Measurements from ENCODE around the gene NOTCH1. TPM values are rescaled to one million over a fixed set of nuclear protein-coding genes. Genes with fewer than 3 reads are reported as not detected.

The NOTCH1 gene
- total RNA-seq, 1 donor from 2014 or later: 26.6 TPM

GRCh38 chr9:136558373-136558772, 12.5 kb upstream of the NOTCH1 start:
- CTCF ChIA-PET: no interaction called here
- POLR2A ChIA-PET: interaction anchor here (0.7 kb wide), 1 partner anchor 54 kb away, joined by 3 read pairs; no protein-coding TSS in a partner anchor
- peak; percentile 58 for ATAC-seq (ENCODE audit: low read depth)

GRCh38 chr9:136557036-136557435, 11.2 kb upstream of the NOTCH1 start:
- intact Hi-C loops (cut with micrococcal nuclease): no loop called here
- no peak for DNase-seq
- ChIA-PET POLR2A (interaction anchor here (0.6 kb wide), 1 partner anchor 510 kb away, joined by 7 read pairs; no protein-coding TSS in a partner anchor), CTCF (no interaction called here)
- Mint-ChIP-seq H3K4me1 (peaks cover 20% of the 10 kb centered on the region), H3K9me3 (peaks cover 5% of the 10 kb centered on the region), H3K27ac (no peak overlapping the region), H3K36me3 (ENCODE audit: low read depth) (no peaks in the 10 kb centered on the region), H3K4me3 (no peak overlapping the region), H3K27me3 (no peaks in the 10 kb centered on the region)
- ATAC-seq (ENCODE audit: low read depth): no peak
- TF ChIP-seq CTCF (IDR thresholded peaks at IDR 0.05): no peak

More at GRCh38 chr9:136558373-136558772, 12.5 kb upstream of the NOTCH1 start:
- DNase-seq: no peak
- intact Hi-C loops (cut with micrococcal nuclease): no loop called here
- no peaks in the 10 kb centered on the region for H3K27me3 Mint-ChIP-seq
- peaks cover 5% of the 10 kb centered on the region for H3K9me3 Mint-ChIP-seq
- no peak overlapping the region for H3K27ac Mint-ChIP-seq
- no peak overlapping the region for H3K4me3 Mint-ChIP-seq
- H3K36me3 Mint-ChIP-seq (ENCODE audit: low read depth): no peaks in the 10 kb centered on the region
- peaks cover 13% of the 10 kb centered on the region for H3K4me1 Mint-ChIP-seq
- no peak for TF ChIP-seq CTCF (IDR thresholded peaks at IDR 0.05)

DNA sequence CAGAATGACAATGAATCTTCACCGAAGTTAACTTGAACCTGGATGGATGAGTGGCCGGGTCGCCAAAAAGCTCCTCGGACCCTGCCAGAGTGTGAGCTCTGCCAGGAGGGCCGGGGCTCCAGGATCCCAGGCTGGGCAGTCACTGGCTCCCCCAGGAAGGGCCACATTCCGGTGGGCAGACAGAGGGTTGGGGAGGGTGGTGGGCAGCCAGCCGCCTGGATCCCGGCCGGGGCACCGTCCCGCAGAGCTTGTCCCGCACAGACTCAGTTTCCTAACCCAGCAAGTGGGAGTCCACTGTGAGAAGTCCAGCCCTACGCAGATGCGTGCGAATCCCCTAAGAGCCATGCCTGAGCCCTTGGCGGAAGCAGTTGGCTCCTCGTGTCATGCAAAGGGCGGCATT, 10.3 kb upstream of the NOTCH1 start:
- no peak overlapping the region for H3K4me3 Mint-ChIP-seq
- H3K9me3 Mint-ChIP-seq: peaks cover 5% of the 10 kb centered on the region
- no peaks in the 10 kb centered on the region for H3K36me3 Mint-ChIP-seq (ENCODE audit: low read depth)
- POLR2A ChIA-PET: interaction anchor here (0.6 kb wide), 1 partner anchor 511 kb away, joined by 7 read pairs; no protein-coding TSS in a partner anchor
- DNase-seq (no peak), ATAC-seq (ENCODE audit: low read depth) (no peak)
- CTCF ChIA-PET: no interaction called here
- no peak overlapping the region for H3K27ac Mint-ChIP-seq
- peaks cover 28% of the 10 kb centered on the region for H3K4me1 Mint-ChIP-seq
- intact Hi-C loops (cut with micrococcal nuclease): no loop called here
- no peaks in the 10 kb centered on the region for H3K27me3 Mint-ChIP-seq
- no peak for TF ChIP-seq CTCF (IDR thresholded peaks at IDR 0.05)

DNA sequence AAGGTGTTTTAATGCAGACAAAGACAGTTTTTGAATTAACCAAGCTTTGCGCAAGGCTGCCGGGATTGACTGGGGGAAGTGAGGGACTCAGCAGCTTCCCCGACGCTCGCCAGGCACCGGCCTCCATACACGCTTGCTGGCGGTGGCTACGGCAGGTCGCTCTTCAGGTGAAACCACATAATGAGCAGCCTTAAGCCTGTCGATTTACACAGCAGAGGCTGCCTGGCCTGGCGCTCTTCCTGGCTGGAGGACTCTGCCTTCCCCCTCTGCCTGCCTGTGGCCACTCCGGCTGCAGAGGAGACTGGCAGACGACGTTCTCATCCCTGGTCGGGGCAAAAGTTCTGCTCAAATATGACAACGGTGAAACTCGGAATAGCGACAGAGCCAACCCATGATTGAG, 9.0 kb upstream of the NOTCH1 start:
- intact Hi-C loops (cut with micrococcal nuclease): no loop called here
- POLR2A ChIA-PET: no interaction called here
- H3K9me3 Mint-ChIP-seq: peaks cover 5% of the 10 kb centered on the region
- H3K36me3 Mint-ChIP-seq (ENCODE audit: low read depth): no peaks in the 10 kb centered on the region
- no peaks in the 10 kb centered on the region for H3K27me3 Mint-ChIP-seq
- TF ChIP-seq CTCF (IDR thresholded peaks at IDR 0.05): no peak
- no peak for DNase-seq
- no peak overlapping the region for H3K4me3 Mint-ChIP-seq
- no peak overlapping the region for H3K27ac Mint-ChIP-seq
- ATAC-seq (ENCODE audit: low read depth): no peak
- H3K4me1 Mint-ChIP-seq: peaks cover 39% of the 10 kb centered on the region
- CTCF ChIA-PET: no interaction called here

- peak overlapping the region; percentile 35 for H3K27ac Mint-ChIP-seq
- ChIA-PET POLR2A (no interaction called here), CTCF (no interaction called here)
- H3K4me1 Mint-ChIP-seq: peaks cover 32% of the 10 kb centered on the region
- no peaks in the 10 kb centered on the region for H3K36me3 Mint-ChIP-seq (ENCODE audit: low read depth)
- no peak for ATAC-seq (ENCODE audit: low read depth)
- DNase-seq: no peak
- H3K4me3 Mint-ChIP-seq: no peak overlapping the region
- H3K27me3 Mint-ChIP-seq: no peaks in the 10 kb centered on the region
- peaks cover 1% of the 10 kb centered on the region for H3K9me3 Mint-ChIP-seq
- TF ChIP-seq CTCF (IDR thresholded peaks at IDR 0.05): no peak
- intact Hi-C loops (cut with micrococcal nuclease): loop anchor here (2.0 kb wide), 1 partner anchor 15 kb away; no protein-coding TSS in a partner anchor
These were observed 7.7 kb upstream of the NOTCH1 start for GRCh38 chr9:136553581-136553980.

All from activated B cell treated with CpG ODN at 0.5 μM for 24 hours (primary cell).